ENCODE results near the gene CTRB2. TPM values are rescaled to one million over a fixed set of nuclear protein-coding genes. Genes with fewer than 3 reads are reported as not detected.

CTRB2 gene
- total and polyA plus RNA-seq, 2 of the 8 experiments (the other 6 are each of a cell fraction or from before 2014, with no cell fraction given), result not detected

DNA sequence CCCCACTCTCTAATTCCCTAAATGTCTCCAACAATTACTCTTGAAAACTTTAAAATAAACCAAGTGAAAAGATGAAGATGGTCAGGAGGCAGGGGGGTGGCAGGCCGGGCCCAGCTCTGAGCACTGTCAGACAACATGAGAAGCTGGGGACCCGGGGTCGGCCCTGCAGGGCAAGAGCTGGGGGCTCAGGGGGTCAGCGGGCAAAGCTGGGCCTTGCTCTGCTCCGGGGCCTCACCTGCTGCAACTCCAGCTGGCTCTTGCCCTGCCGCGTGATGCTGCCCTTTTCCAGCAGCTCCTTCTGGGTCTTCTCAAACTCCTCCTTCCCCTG is 26.6 kb upstream of the CTRB2 start:
- WGBS, 2 experiments (ENCODE audit: extremely low coverage in 1 of 2, insufficient coverage in 1 of 2, insufficient read length in 1 of 2, insufficient replicate concordance in 2 of 2, low coverage in 1 of 2, low lambda C conversion rate in 2 of 2, missing lambda C conversion rate in 1 of 2), result 78% methylated on average over 7 of the region's 7 CpGs; no CpG with 5 or more reads in 1 of the 2 experiments
- ChIA-PET CTCF (ENCODE audit: partially characterized antibody) (interaction anchor here (0.6 to 10.8 kb wide), 55 partner anchors 9 to 220 kb away, joined by 3 to 236 read pairs (median 5); partner anchors contain the start of genes BCAR1 and CTRB2), POLR2A (ENCODE audit: partially characterized antibody) (interaction anchor here (1.0 to 22.7 kb wide), 8 partner anchors 9 to 200 kb away, joined by 3 to 375 read pairs (median 7); partner anchors contain the start of genes BCAR1, CFDP1 and CTRB2)
- Histone ChIP-seq H2AK5ac (ENCODE audit: low read depth, low read length) (no peak overlapping the region), H3K9me3 (ENCODE audit: insufficient read depth in 2 of 2, low read depth in 1 of 2, low read length in 1 of 2) (no peaks in the 10 kb centered on the region), H3K36me3 (ENCODE audit: control insufficient read depth in 2 of 4, insufficient read depth in 4 of 4, low read length in 3 of 4) (peaks cover 10 to 48% (median 28%) of the 10 kb centered on the region in 4 experiments; a peak in 7 of 8 replicates), H3K79me1 (ENCODE audit: low read depth, low read length) (peaks cover 4% of the 10 kb centered on the region; the same call in 1 of the 2 replicates), H3K79me2 (ENCODE audit: control insufficient read depth in 1 of 2, insufficient read depth in 2 of 2, low read length in 2 of 2) (no peaks in the 10 kb centered on the region), H4K91ac (replicated peaks; ENCODE audit: insufficient read length, low read length) (no peak overlapping the region), H3K4me2 (ENCODE audit: insufficient read depth in 1 of 2, low read depth in 2 of 2, low read length in 2 of 2) (no peak overlapping the region), H3K27me3 (replicated peaks in 1 of 4; ENCODE audit: control insufficient read depth in 3 of 4, extremely low read depth in 1 of 4, insufficient read depth in 3 of 4, low read length in 3 of 4) (no peaks in the 10 kb centered on the region), H2BK15ac (ENCODE audit: low read length) (no peak overlapping the region), H2BK20ac (ENCODE audit: low read length) (no peak overlapping the region), H3K14ac (ENCODE audit: insufficient read length) (no peak overlapping the region), H4K20me1 (replicated peaks in 1 of 2; ENCODE audit: control insufficient read depth in 1 of 2, insufficient read depth in 2 of 2, low read length in 2 of 2) (peaks cover 17 to 30% of the 10 kb centered on the region in 2 experiments), H3K9ac (replicated peaks in 1 of 4; ENCODE audit: extremely low read depth in 1 of 4, low read depth in 3 of 4, low read length in 3 of 4) (no peak overlapping the region), H3K23ac (ENCODE audit: insufficient read length) (no peak overlapping the region), H3K56ac (replicated peaks; ENCODE audit: insufficient read length, low read depth, low read length) (no peak overlapping the region), H3K4me1 (replicated peaks in 1 of 4; ENCODE audit: control insufficient read depth in 3 of 4, insufficient read depth in 4 of 4, low read length in 3 of 4) (no peaks in the 10 kb centered on the region), H4K8ac (ENCODE audit: extremely low read depth, insufficient read depth, low read length) (no peak overlapping the region), H2AFZ (ENCODE audit: low read length) (no peak overlapping the region), H3K18ac (ENCODE audit: extremely low read depth, low read length) (no peak overlapping the region), H4K5ac (ENCODE audit: insufficient read length, low read depth, low read length) (no peak overlapping the region), H3K4me3 (ENCODE audit: extremely low read depth in 1 of 4, insufficient read depth in 2 of 4, low read depth in 3 of 4, low read length in 4 of 4) (no peak overlapping the region), H2BK120ac (replicated peaks; ENCODE audit: low read depth, low read length) (no peak overlapping the region), H2BK12ac (ENCODE audit: low read depth, low read length) (no peak overlapping the region), H3K27ac (ENCODE audit: low read depth, low read length) (no peak overlapping the region), H3K23me2 (ENCODE audit: low read depth, low read length) (no peaks in the 10 kb centered on the region), H3K4ac (replicated peaks; ENCODE audit: insufficient read length, low read depth, low read length) (no peak overlapping the region), H2BK5ac (ENCODE audit: low read depth, low read length) (no peak overlapping the region)
- FAIRE-seq (no peak), DNase-seq (ENCODE audit: low read depth in 1 of 2, low spot score in 2 of 2) (no peak)
- TF ChIP-seq SP4 (IDR thresholded peaks at IDR 0.05; ENCODE audit: low read length), result no peak
- no peak for TF ChIP-seq TBP (IDR thresholded peaks at IDR 0.05; ENCODE audit: low read depth, low read length)
- TF ChIP-seq POLR2AphosphoS5 (IDR thresholded peaks at IDR 0.05; ENCODE audit: low read depth, low read length), result 0 out of 2 replicates have a peak, but pooled peaks have one; percentile 27
- no peak for TF ChIP-seq ZNF274 (IDR thresholded peaks at IDR 0.05; ENCODE audit: borderline replicate concordance, extremely low read depth, low read length)
